B cell (primary cell): ENCODE measurements around the gene TUBGCP2.

ENCODE experiments used
- EZH2 ChIP-seq: IDR thresholded peaks from 2 replicates; pipeline ENCODE4 v1.6.1; 2012; ENCODE audit warnings: borderline replicate concordance, low read depth, mild to moderate bottlenecking, moderate library complexity, low read length; ENCODE audit not compliant: insufficient read depth, poor library complexity, severe bottlenecking
- TF ChIP-seq, protein P1 (sequence below): fragments of 200-600 bp; IDR thresholded peaks from one replicate; pipeline ENCODE4 v1.8.0; 2022; ENCODE audit warnings: antibody characterized with exemption, mild to moderate bottlenecking

DNA sequence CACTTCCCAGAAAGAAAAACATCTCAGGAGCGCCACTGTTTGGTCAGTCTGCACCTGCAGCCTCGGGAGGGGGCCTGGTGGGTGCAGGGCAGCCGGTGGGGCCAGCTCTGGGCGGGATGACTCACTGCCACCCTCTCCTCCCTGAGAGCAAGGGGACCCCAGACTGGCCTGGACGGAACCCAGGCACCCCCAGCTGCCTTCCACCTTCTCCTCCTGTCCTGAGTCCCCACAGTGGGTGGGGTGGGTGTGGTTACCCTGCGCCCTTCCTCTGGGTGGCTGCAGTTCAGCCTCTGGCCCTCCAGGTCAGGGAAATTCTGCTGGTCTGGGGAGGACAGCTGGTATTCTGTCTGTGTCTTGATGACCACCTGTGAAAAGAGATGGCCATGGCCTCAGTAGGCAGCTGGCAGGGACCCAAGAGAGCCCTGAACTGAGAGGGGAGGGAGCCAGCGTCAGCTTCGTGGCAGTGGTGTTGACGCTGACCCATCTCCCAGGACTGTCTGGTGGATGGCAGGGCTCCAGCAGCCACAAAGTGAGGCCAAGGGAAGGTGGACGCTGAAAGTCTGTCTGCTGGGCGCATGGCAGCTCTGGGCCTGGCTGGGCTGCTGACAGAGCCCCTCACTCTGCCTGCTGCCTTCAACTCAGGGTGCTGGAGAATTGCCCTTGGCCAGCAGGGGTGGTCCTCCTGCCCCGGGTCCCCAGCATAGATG lies 19.1 kb upstream of the TUBGCP2 start:
- TF ChIP-seq, protein P1, sequence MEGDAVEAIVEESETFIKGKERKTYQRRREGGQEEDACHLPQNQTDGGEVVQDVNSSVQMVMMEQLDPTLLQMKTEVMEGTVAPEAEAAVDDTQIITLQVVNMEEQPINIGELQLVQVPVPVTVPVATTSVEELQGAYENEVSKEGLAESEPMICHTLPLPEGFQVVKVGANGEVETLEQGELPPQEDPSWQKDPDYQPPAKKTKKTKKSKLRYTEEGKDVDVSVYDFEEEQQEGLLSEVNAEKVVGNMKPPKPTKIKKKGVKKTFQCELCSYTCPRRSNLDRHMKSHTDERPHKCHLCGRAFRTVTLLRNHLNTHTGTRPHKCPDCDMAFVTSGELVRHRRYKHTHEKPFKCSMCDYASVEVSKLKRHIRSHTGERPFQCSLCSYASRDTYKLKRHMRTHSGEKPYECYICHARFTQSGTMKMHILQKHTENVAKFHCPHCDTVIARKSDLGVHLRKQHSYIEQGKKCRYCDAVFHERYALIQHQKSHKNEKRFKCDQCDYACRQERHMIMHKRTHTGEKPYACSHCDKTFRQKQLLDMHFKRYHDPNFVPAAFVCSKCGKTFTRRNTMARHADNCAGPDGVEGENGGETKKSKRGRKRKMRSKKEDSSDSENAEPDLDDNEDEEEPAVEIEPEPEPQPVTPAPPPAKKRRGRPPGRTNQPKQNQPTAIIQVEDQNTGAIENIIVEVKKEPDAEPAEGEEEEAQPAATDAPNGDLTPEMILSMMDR: no peak
- TF ChIP-seq EZH2: no peak
